A549 (cell line): ENCODE data around the gene ADGRA3. TPM values are rescaled to one million over a fixed set of nuclear protein-coding genes. Genes with fewer than 3 reads are reported as not detected.

ENCODE experiments used
- ATAC-seq, 2 experiments: fragments of 200-7000 bp in 1 of 2; fragments of >200 bp in 1 of 2; cut with Nextera tagmentation in 1 of 2; cut with Tn5 transposase in 1 of 2; 3 replicates each; pipeline versions ENCODE4 v1.8.0 to v1.9.1; 2018 to 2020; ENCODE audit warnings: mild to moderate bottlenecking in 1 of 2, moderate library complexity in 1 of 2
- CTCF ChIA-PET: fragments of 300-600 bp; sonication (Branson Sonifier 250); formaldehyde crosslinking; extraction: SDS; loops from one replicate; lab custom pipeline; 2021; ENCODE audit warnings: antibody characterized with exemption, inconsistent platforms; lab: Yijun Ruan, JAX
- POLR2A ChIA-PET: fragments of 350-600 bp; formaldehyde crosslinking; extraction: SDS; loops from one replicate; lab custom pipeline; 2021; ENCODE audit warnings: antibody characterized with exemption, inconsistent platforms; lab: Yijun Ruan, JAX
- DNase-seq, 2 experiments: peaks; one replicate each; pipeline versions ENCODE4 v3.0.0 to v3.0.0-alpha.2; 2011 to 2016; ENCODE audit warnings: low read depth in 1 of 2, low spot score in 1 of 2
- FAIRE-seq: peaks from 2 replicates; lab custom pipeline; 2011; peaks lifted over from hg19 to GRCh38; lab: Jason Lieb, UNC
- H3K27ac ChIP-seq, 2 experiments: fragments of >200 bp; sonication (Bioruptor Twin); formaldehyde crosslinking; 3 replicates each; pipeline ENCODE4 v1.5.1; 2016 to 2017
- H3K4me1 ChIP-seq: fragments of >200 bp; sonication (Bioruptor Twin); formaldehyde crosslinking; 3 replicates; pipeline ENCODE4 v1.6.1; 2016
- H3K4me2 ChIP-seq: fragments of >200 bp; sonication (Bioruptor Twin); formaldehyde crosslinking; 3 replicates; pipeline ENCODE4 v1.6.1; 2016
- H3K4me3 ChIP-seq: fragments of >200 bp; sonication (Bioruptor Twin); formaldehyde crosslinking; 3 replicates; pipeline ENCODE4 v1.5.1; 2016
- H3K9me3 ChIP-seq: fragments of >200 bp; sonication (Bioruptor Twin); formaldehyde crosslinking; 3 replicates; pipeline ENCODE4 v1.6.1; 2016
- CBX2 ChIP-seq: fragments of 200-600 bp; sonication (generic); IDR thresholded peaks from 2 replicates; pipeline ENCODE4 v1.6.1; 2016; ENCODE audit warnings: low read depth, mild to moderate bottlenecking, borderline replicate concordance
- EHF ChIP-seq: fragments of 250-450 bp; sonication (Bioruptor Pico); IDR thresholded peaks from 2 replicates; pipeline ENCODE4 v1.5.0; 2020; ENCODE audit warnings: mild to moderate bottlenecking
- EHMT2 ChIP-seq: fragments of 200-600 bp; sonication (generic); IDR thresholded peaks from 2 replicates; pipeline ENCODE4 v1.6.1; 2016; ENCODE audit warnings: antibody characterized with exemption, low read depth, mild to moderate bottlenecking, moderate library complexity
- EP300 ChIP-seq, 2 experiments: fragments of >200 bp; sonication (Bioruptor Twin); formaldehyde crosslinking; IDR thresholded peaks; 2 replicates in 1 of 2; 3 replicates in 1 of 2; pipeline ENCODE4 v1.6.1; 2016 to 2017
- FOSB ChIP-seq: fragments of 250-450 bp; sonication (Bioruptor Pico); IDR thresholded peaks from 2 replicates; pipeline ENCODE4 v1.5.0; 2020; ENCODE audit warnings: mild to moderate bottlenecking, moderate library complexity
- FOXS1 ChIP-seq: fragments of 250-450 bp; sonication (Bioruptor Pico); IDR thresholded peaks from 2 replicates; pipeline ENCODE4 v1.5.0; 2020; ENCODE audit warnings: mild to moderate bottlenecking, moderate library complexity
- GATA3 ChIP-seq: IDR thresholded peaks from 2 replicates; pipeline ENCODE4 v1.6.1; 2012; ENCODE audit warnings: borderline replicate concordance
- HDAC2 ChIP-seq: fragments of 200-600 bp; sonication (generic); IDR thresholded peaks from 2 replicates; pipeline ENCODE4 v1.6.1; 2016
- HOXA7 ChIP-seq: fragments of 250-450 bp; sonication (Bioruptor Pico); IDR thresholded peaks from 2 replicates; pipeline ENCODE4 v1.5.0; 2020; ENCODE audit warnings: mild to moderate bottlenecking, moderate library complexity
- KDM1A ChIP-seq: fragments of 200-600 bp; sonication (generic); IDR thresholded peaks from 2 replicates; pipeline ENCODE4 v1.6.1; 2016; ENCODE audit warnings: low read depth, mild to moderate bottlenecking
- NFE2L2 ChIP-seq: fragments of 150-350 bp; conservative IDR thresholded peaks from 2 replicates; pipeline ENCODE4 v1.6.1; 2014; ENCODE audit warnings: low read length
- RARB ChIP-seq: fragments of 250-450 bp; sonication (Bioruptor Pico); IDR thresholded peaks from 2 replicates; pipeline ENCODE4 v1.8.0; 2021; ENCODE audit warnings: mild to moderate bottlenecking, moderate library complexity
- RCOR1 ChIP-seq: fragments of 150-350 bp; IDR thresholded peaks from 2 replicates; pipeline ENCODE4 v1.6.1; 2014; ENCODE audit warnings: antibody characterized with exemption, low read length, low read depth
- RFX5 ChIP-seq: fragments of 450-650 bp; IDR thresholded peaks from 2 replicates; pipeline ENCODE4 v1.7.1; 2014; ENCODE audit warnings: antibody characterized with exemption, mild to moderate bottlenecking, moderate library complexity
- ZC3H11A ChIP-seq: fragments of 450-650 bp; IDR thresholded peaks from 2 replicates; pipeline ENCODE4 v1.6.1; 2014; ENCODE audit warnings: antibody characterized with exemption, mild to moderate bottlenecking
- ZFP36 ChIP-seq: fragments of 450-650 bp; IDR thresholded peaks from 2 replicates; pipeline ENCODE4 v1.6.1; 2014; ENCODE audit warnings: borderline replicate concordance; ENCODE audit not compliant: partially characterized antibody
- ZSCAN20 ChIP-seq: fragments of 250-450 bp; sonication (Bioruptor Pico); IDR thresholded peaks from 2 replicates; pipeline ENCODE4 v1.8.0; 2022; ENCODE audit warnings: mild to moderate bottlenecking, moderate library complexity
- WGBS: methylation state at CpG from one replicate; pipeline ENCODE4 v1.1.6; 2017; ENCODE audit errors: missing lambda C conversion rate; 5-methylcytosine and 5-hydroxymethylcytosine counted together
- polyA plus RNA-seq, 4 experiments: library from polyadenylated mRNA; depleted of rRNA in 3 of 4; stranded (reverse); fragments of >200 nt; fragmentation: RNase III in 1 of 4; extraction: RNeasy Plus Mini Kit Qiagen cat#74134 plus additional on column Dnase treatment in 1 of 4; gene quantifications; 2 replicates in 3 of 4; 3 replicates in 1 of 4; pipeline ENCODE4 v1.2.3, GENCODE V29; 2011 to 2017
- TF ChIP-seq, protein P1 (sequence below): fragments of >200 bp; sonication (Bioruptor Twin); formaldehyde crosslinking; IDR thresholded peaks from 3 replicates; pipeline ENCODE4 v1.6.1; 2016
- TF ChIP-seq, protein P2 (sequence below): fragments of 250-450 bp; sonication (Bioruptor Pico); IDR thresholded peaks from 2 replicates; pipeline ENCODE4 v1.5.0; 2021; ENCODE audit warnings: mild to moderate bottlenecking, moderate library complexity, borderline replicate concordance
- TF ChIP-seq, protein P3 (sequence below): IDR thresholded peaks from 2 replicates; pipeline ENCODE4 v1.6.1; 2012

ADGRA3 gene
- polyA plus RNA-seq, 2 of the 4 experiments (the other 2 are of a cell fraction), result 18.2 to 20.0 TPM

DNA sequence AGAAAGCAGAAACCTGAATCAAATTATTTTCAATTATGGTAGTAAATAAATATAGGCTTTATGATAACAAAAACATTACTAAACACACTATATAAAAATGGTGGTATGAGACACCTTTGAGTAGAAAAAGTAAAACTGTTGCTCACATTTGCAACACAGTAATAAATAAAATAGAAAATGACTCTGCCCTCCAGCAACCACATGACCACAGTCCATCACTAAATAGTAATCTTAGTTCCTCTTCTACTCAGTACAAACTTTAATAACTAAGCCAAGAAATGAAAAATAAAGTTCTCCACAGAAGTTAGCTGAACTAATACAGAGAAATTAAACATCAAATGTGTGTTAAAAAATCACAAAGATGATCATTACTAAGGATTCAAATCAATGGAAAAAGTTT, 108.5 kb downstream of the ADGRA3 start:
- H3K4me1 ChIP-seq, result no peaks in the 10 kb centered on the region
- no peak overlapping the region for H3K27ac ChIP-seq
- H3K4me2 ChIP-seq, result no peak overlapping the region
- TF ChIP-seq, protein P1, sequence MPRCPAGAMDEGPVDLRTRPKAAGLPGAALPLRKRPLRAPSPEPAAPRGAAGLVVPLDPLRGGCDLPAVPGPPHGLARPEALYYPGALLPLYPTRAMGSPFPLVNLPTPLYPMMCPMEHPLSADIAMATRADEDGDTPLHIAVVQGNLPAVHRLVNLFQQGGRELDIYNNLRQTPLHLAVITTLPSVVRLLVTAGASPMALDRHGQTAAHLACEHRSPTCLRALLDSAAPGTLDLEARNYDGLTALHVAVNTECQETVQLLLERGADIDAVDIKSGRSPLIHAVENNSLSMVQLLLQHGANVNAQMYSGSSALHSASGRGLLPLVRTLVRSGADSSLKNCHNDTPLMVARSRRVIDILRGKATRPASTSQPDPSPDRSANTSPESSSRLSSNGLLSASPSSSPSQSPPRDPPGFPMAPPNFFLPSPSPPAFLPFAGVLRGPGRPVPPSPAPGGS, result no peak
- TF ChIP-seq HDAC2 (no peak), ZSCAN20 (CRISPR knock-in tag) (no peak), RCOR1 (no peak), EP300 (IDR thresholded peaks at IDR 0.05) (no peak), KDM1A (no peak), CBX2 (no peak), RFX5 (no peak), NFE2L2 (no peak), RARB (CRISPR knock-in tag) (no peak), EHF (CRISPR knock-in tag) (no peak)
- TF ChIP-seq, protein P2, sequence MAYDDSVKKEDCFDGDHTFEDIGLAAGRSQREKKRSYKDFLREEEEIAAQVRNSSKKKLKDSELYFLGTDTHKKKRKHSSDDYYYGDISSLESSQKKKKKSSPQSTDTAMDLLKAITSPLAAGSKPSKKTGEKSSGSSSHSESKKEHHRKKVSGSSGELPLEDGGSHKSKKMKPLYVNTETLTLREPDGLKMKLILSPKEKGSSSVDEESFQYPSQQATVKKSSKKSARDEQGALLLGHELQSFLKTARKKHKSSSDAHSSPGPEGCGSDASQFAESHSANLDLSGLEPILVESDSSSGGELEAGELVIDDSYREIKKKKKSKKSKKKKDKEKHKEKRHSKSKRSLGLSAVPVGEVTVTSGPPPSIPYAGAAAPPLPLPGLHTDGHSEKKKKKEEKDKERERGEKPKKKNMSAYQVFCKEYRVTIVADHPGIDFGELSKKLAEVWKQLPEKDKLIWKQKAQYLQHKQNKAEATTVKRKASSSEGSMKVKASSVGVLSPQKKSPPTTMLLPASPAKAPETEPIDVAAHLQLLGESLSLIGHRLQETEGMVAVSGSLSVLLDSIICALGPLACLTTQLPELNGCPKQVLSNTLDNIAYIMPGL, result no peak
- TF ChIP-seq, protein P3, sequence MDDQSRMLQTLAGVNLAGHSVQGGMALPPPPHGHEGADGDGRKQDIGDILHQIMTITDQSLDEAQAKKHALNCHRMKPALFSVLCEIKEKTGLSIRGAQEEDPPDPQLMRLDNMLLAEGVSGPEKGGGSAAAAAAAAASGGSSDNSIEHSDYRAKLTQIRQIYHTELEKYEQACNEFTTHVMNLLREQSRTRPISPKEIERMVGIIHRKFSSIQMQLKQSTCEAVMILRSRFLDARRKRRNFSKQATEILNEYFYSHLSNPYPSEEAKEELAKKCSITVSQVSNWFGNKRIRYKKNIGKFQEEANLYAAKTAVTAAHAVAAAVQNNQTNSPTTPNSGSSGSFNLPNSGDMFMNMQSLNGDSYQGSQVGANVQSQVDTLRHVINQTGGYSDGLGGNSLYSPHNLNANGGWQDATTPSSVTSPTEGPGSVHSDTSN, result no peak
- TF ChIP-seq, all 56 proteins: peak for 0
- Histone ChIP-seq H3K9me3 (no peaks in the 10 kb centered on the region), H3K4me3 (no peak overlapping the region)
- DNase-seq (no peak), FAIRE-seq (no peak), ATAC-seq (no peak)
- CTCF ChIA-PET, result interaction anchor here (1.1 to 1.3 kb wide), 2 partner anchors 18 to 200 kb away, joined by 4 read pairs; no protein-coding TSS in a partner anchor
- POLR2A ChIA-PET, result no interaction called here

DNA sequence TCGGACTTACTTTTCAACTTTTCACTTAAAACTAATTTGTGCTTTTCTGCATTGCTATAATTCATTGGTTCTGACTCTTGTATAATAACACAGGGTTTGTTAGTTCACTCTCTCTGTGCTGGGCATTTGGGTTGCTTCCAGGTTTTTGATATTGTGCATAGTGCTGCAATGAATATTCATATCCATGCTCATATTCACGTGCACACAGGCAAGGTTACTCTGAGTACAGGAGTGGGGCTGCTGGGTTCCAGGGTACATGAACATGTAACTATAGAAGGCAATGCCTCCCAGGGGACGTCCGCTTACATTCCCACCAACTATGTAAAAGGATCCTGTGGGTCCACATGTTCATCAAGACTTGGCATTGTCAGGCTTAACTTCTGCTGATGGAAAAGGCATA, 117.2 kb downstream of the ADGRA3 start:
- CTCF ChIA-PET, result no interaction called here
- no peak for FAIRE-seq
- WGBS, result 89% methylated on average over 4 of the region's 4 CpGs

More for the DNA sequence above, 117.2 kb downstream of the ADGRA3 start:
- no peaks in the 10 kb centered on the region for H3K9me3 ChIP-seq
- no peak overlapping the region for H3K4me3 ChIP-seq
- H3K4me2 ChIP-seq, result no peak overlapping the region
- H3K27ac ChIP-seq, result no peak overlapping the region
- no peaks in the 10 kb centered on the region for H3K4me1 ChIP-seq
- DNase-seq, result no peak
- ATAC-seq, result no peak
- TF ChIP-seq FOSB (CRISPR knock-in tag) (no peak), GATA3 (no peak), ZFP36 (no peak), ZC3H11A (no peak), RFX5 (no peak), KDM1A (no peak), EHMT2 (no peak), CBX2 (no peak), RARB (CRISPR knock-in tag) (no peak), FOXS1 (CRISPR knock-in tag) (no peak), HOXA7 (CRISPR knock-in tag) (no peak)
- TF ChIP-seq, protein P2, result no peak
- TF ChIP-seq, protein P3, result no peak
- POLR2A ChIA-PET, result no interaction called here
